Left ventricle myocardium inferior (tissue), 1 donor: ENCODE measurements around the gene MAPT. TPM values are rescaled to one million over a fixed set of nuclear protein-coding genes. Genes with fewer than 3 reads are reported as not detected.

Source experiments
- DNase-seq: peaks from one replicate; pipeline ENCODE4 v3.0.0-alpha.2; 2020
- H3K27ac ChIP-seq: fragments of 200-600 bp; replicated peaks from 2 replicates; pipeline ENCODE4 v1.8.0; 2021
- H3K27me3 ChIP-seq: fragments of 200-600 bp; 2 replicates; pipeline ENCODE4 v1.8.0; 2021; ENCODE audit warnings: low read depth
- H3K36me3 ChIP-seq: fragments of 200-600 bp; 2 replicates; pipeline ENCODE4 v1.8.0; 2021
- H3K4me1 ChIP-seq: fragments of 200-600 bp; 2 replicates; pipeline ENCODE4 v1.8.0; 2021
- H3K4me3 ChIP-seq: fragments of 200-600 bp; 2 replicates; pipeline ENCODE4 v1.8.0; 2021; ENCODE audit warnings: mild to moderate bottlenecking, moderate library complexity
- H3K9me3 ChIP-seq: fragments of 200-600 bp; replicated peaks from 2 replicates; pipeline ENCODE4 v1.8.0; 2021
- intact Hi-C: fragments of 100-400 bp; cut with micrococcal nuclease; formaldehyde crosslinking; loops from one replicate; pipeline ENCODE4 v1.11.0; 2022
- total RNA-seq: library from RNA; stranded (reverse); fragmentation: NEBNext Ultra II Directional; extraction: Animal tissue kit (Norgen Biotek cat#: 25700); gene quantifications from one replicate; pipeline ENCODE4 v1.2.1, GENCODE V29; 2021
- TF ChIP-seq, protein P1 (sequence below): fragments of 200-600 bp; IDR thresholded peaks from 2 replicates; pipeline ENCODE4 v1.8.0; 2021; ENCODE audit warnings: antibody characterized with exemption, mild to moderate bottlenecking, borderline replicate concordance
- donor health status: DM: no; HTN: yes; CAD: no; lungs with severe emphysema.

MAPT gene
- total RNA-seq, 1 donor from 2014 or later, result 28.6 TPM

- TF ChIP-seq, protein P1, sequence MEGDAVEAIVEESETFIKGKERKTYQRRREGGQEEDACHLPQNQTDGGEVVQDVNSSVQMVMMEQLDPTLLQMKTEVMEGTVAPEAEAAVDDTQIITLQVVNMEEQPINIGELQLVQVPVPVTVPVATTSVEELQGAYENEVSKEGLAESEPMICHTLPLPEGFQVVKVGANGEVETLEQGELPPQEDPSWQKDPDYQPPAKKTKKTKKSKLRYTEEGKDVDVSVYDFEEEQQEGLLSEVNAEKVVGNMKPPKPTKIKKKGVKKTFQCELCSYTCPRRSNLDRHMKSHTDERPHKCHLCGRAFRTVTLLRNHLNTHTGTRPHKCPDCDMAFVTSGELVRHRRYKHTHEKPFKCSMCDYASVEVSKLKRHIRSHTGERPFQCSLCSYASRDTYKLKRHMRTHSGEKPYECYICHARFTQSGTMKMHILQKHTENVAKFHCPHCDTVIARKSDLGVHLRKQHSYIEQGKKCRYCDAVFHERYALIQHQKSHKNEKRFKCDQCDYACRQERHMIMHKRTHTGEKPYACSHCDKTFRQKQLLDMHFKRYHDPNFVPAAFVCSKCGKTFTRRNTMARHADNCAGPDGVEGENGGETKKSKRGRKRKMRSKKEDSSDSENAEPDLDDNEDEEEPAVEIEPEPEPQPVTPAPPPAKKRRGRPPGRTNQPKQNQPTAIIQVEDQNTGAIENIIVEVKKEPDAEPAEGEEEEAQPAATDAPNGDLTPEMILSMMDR, result no peak
- Histone ChIP-seq H3K4me1 (no peaks in the 10 kb centered on the region), H3K27ac (no peak overlapping the region), H3K4me3 (no peak overlapping the region), H3K27me3 (peaks cover 7% of the 10 kb centered on the region), H3K9me3 (no peaks in the 10 kb centered on the region), H3K36me3 (no peaks in the 10 kb centered on the region)
- intact Hi-C loops, result no loop called here
- no peak for DNase-seq
Measured at GRCh38 chr17:45986056-45986455, 91.7 kb downstream of the MAPT start.

DNA sequence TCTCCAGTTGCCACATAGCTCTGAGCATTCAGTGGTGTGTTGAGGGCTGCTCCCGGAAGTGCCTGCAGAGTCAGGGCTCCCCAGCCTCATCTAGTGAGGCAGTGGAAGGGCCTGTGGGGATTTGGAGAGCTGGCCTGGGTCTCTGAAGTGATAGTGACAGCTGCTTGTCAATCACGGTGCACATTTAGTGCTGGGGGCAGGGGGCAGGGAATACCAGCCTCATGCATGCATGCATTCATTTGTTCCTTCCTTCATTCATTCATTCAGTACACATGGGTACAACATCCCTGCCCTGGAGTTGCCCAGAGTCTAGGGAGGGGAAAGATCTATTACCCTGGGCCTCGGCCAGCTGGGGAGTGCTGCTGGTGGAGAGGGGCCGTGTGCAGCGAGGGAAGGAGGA is 93.4 kb downstream of the MAPT start:
- H3K27ac ChIP-seq, result no peak overlapping the region
- TF ChIP-seq, protein P1, result no peak
- no peak overlapping the region for H3K4me3 ChIP-seq
- peaks cover 5% of the 10 kb centered on the region for H3K27me3 ChIP-seq
- no peaks in the 10 kb centered on the region for H3K4me1 ChIP-seq
- intact Hi-C loops, result no loop called here
- no peaks in the 10 kb centered on the region for H3K36me3 ChIP-seq
- no peak for DNase-seq
- H3K9me3 ChIP-seq, result no peaks in the 10 kb centered on the region

DNA sequence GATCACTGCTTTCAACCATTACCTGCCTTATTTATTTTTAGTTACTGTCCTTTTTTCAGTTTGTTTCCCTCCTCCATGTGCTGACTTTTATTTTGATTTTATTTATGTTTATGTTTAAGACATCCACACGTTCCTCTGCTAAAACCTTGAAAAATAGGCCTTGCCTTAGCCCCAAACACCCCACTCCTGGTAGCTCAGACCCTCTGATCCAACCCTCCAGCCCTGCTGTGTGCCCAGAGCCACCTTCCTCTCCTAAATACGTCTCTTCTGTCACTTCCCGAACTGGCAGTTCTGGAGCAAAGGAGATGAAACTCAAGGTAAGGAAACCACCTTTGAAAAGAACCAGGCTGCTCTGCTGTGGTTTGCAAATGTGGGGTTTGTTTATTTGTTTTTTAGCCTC is 95.4 kb downstream of the MAPT start:
- Histone ChIP-seq H3K4me3 (no peak overlapping the region), H3K4me1 (no peaks in the 10 kb centered on the region), H3K27ac (no peak overlapping the region), H3K27me3 (no peaks in the 10 kb centered on the region), H3K9me3 (no peaks in the 10 kb centered on the region), H3K36me3 (no peaks in the 10 kb centered on the region)
- TF ChIP-seq, protein P1, result no peak
- no peak for DNase-seq
- intact Hi-C loops, result no loop called here

GRCh38 chr17:45990886-45991285 is 96.5 kb downstream of the MAPT start:
- TF ChIP-seq, protein P1, result no peak
- Histone ChIP-seq H3K36me3 (no peaks in the 10 kb centered on the region), H3K4me1 (no peaks in the 10 kb centered on the region), H3K9me3 (no peaks in the 10 kb centered on the region), H3K27ac (no peak overlapping the region), H3K27me3 (no peaks in the 10 kb centered on the region), H3K4me3 (no peak overlapping the region)
- intact Hi-C loops, result no loop called here
- no peak for DNase-seq

DNA sequence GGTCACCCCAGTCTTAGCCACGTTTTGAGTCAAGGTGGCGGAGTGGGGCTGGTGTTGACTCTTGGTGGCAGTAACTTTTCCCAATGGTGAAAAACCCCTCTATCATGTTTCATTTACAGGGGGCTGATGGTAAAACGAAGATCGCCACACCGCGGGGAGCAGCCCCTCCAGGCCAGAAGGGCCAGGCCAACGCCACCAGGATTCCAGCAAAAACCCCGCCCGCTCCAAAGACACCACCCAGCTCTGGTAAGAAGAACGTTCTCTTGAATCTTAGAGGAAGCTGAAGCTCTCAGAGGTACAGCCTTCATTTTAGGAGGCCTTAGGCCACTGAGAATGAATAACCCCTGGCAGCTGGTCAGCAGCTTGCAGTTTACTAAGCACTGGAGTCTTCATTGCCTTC is 97.0 kb downstream of the MAPT start:
- Histone ChIP-seq H3K36me3 (no peaks in the 10 kb centered on the region), H3K4me3 (no peak overlapping the region), H3K9me3 (no peaks in the 10 kb centered on the region), H3K27me3 (no peaks in the 10 kb centered on the region), H3K27ac (no peak overlapping the region), H3K4me1 (no peaks in the 10 kb centered on the region)
- intact Hi-C loops, result no loop called here
- no peak for DNase-seq
- TF ChIP-seq, protein P1, result no peak

DNA sequence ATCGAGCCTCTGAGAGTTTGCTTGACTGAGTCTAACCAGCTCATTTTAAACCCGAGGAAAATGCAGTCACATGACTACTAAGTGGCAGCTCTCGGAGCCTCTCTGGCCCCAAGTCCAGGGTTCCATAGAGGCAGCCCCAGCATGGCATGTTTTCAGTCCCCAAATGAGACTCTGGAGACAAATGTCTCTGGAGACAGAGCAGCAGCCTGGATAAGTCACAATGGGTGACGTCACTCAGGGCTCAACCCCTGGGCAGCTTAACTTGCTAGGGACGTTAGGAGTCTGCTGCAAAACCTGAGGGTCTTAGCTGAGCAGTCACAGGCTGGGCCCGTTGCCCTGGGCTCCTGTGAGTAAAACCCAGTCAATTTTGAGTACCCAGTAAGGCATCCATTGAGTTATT is 97.8 kb downstream of the MAPT start:
- intact Hi-C loops, result no loop called here
- no peaks in the 10 kb centered on the region for H3K9me3 ChIP-seq
- no peak for DNase-seq
- no peaks in the 10 kb centered on the region for H3K36me3 ChIP-seq
- no peaks in the 10 kb centered on the region for H3K27me3 ChIP-seq
- H3K4me1 ChIP-seq, result no peaks in the 10 kb centered on the region
- TF ChIP-seq, protein P1, result no peak
- H3K4me3 ChIP-seq, result no peak overlapping the region
- H3K27ac ChIP-seq, result no peak overlapping the region
